A549 (cell line): ENCODE measurements around the gene ASF1A. TPM values are rescaled to one million over a fixed set of nuclear protein-coding genes. Genes with fewer than 3 reads are reported as not detected.

Experiments
- ATAC-seq, 2 experiments: fragments of 200-7000 bp in 1 of 2; fragments of >200 bp in 1 of 2; cut with Nextera tagmentation in 1 of 2; cut with Tn5 transposase in 1 of 2; 3 replicates each; pipeline versions ENCODE4 v1.8.0 to v1.9.1; 2018 to 2020; ENCODE audit warnings: mild to moderate bottlenecking in 1 of 2, moderate library complexity in 1 of 2
- CTCF ChIA-PET: fragments of 300-600 bp; sonication (Branson Sonifier 250); formaldehyde crosslinking; extraction: SDS; loops from one replicate; lab custom pipeline; 2021; ENCODE audit warnings: antibody characterized with exemption, inconsistent platforms; lab: Yijun Ruan, JAX
- POLR2A ChIA-PET: fragments of 350-600 bp; formaldehyde crosslinking; extraction: SDS; loops from one replicate; lab custom pipeline; 2021; ENCODE audit warnings: antibody characterized with exemption, inconsistent platforms; lab: Yijun Ruan, JAX
- DNase-seq, 2 experiments: peaks; one replicate each; pipeline versions ENCODE4 v3.0.0 to v3.0.0-alpha.2; 2011 to 2016; ENCODE audit warnings: low read depth in 1 of 2, low spot score in 1 of 2
- FAIRE-seq: peaks from 2 replicates; lab custom pipeline; 2011; peaks lifted over from hg19 to GRCh38; lab: Jason Lieb, UNC
- H3K27ac ChIP-seq, 2 experiments: fragments of >200 bp; sonication (Bioruptor Twin); formaldehyde crosslinking; 3 replicates each; pipeline ENCODE4 v1.5.1; 2016 to 2017
- H3K4me1 ChIP-seq: fragments of >200 bp; sonication (Bioruptor Twin); formaldehyde crosslinking; 3 replicates; pipeline ENCODE4 v1.6.1; 2016
- H3K4me2 ChIP-seq: fragments of >200 bp; sonication (Bioruptor Twin); formaldehyde crosslinking; 3 replicates; pipeline ENCODE4 v1.6.1; 2016
- H3K4me3 ChIP-seq: fragments of >200 bp; sonication (Bioruptor Twin); formaldehyde crosslinking; 3 replicates; pipeline ENCODE4 v1.5.1; 2016
- H3K9me3 ChIP-seq: fragments of >200 bp; sonication (Bioruptor Twin); formaldehyde crosslinking; 3 replicates; pipeline ENCODE4 v1.6.1; 2016
- ATOH8 ChIP-seq: fragments of 250-450 bp; sonication (Bioruptor Pico); IDR thresholded peaks from 2 replicates; pipeline ENCODE4 v1.5.0; 2020; ENCODE audit warnings: low read depth, mild to moderate bottlenecking, moderate library complexity
- BCL3 ChIP-seq: fragments of >200 bp; sonication (Bioruptor Twin); formaldehyde crosslinking; IDR thresholded peaks from 3 replicates; pipeline ENCODE4 v1.6.1; 2016
- CEBPB ChIP-seq, 2 experiments: fragments of >200 bp in 1 of 2; sonication (Bioruptor Twin) in 1 of 2; formaldehyde crosslinking in 1 of 2; IDR thresholded peaks; 2 replicates each; pipeline ENCODE4 v1.6.1; 2012 to 2016
- CHD2 ChIP-seq: fragments of 150-350 bp; IDR thresholded peaks from 2 replicates; pipeline ENCODE4 v1.6.1; 2014; ENCODE audit warnings: low read length; ENCODE audit not compliant: partially characterized antibody
- CHD4 ChIP-seq: fragments of 200-600 bp; sonication (generic); IDR thresholded peaks from 2 replicates; pipeline ENCODE4 v1.6.1; 2016; ENCODE audit warnings: antibody characterized with exemption, mild to moderate bottlenecking, borderline replicate concordance
- CTCF ChIP-seq: fragments of >200 bp; sonication (Bioruptor Twin); formaldehyde crosslinking; IDR thresholded peaks from 3 replicates; pipeline ENCODE4 v1.5.1; 2016
- E2F6 ChIP-seq: IDR thresholded peaks from 2 replicates; pipeline ENCODE4 v1.6.1; 2012; ENCODE audit warnings: low read depth, borderline replicate concordance
- FOSB ChIP-seq: fragments of 250-450 bp; sonication (Bioruptor Pico); IDR thresholded peaks from 2 replicates; pipeline ENCODE4 v1.5.0; 2020; ENCODE audit warnings: mild to moderate bottlenecking, moderate library complexity
- GATA3 ChIP-seq: IDR thresholded peaks from 2 replicates; pipeline ENCODE4 v1.6.1; 2012; ENCODE audit warnings: borderline replicate concordance
- HOXB13 ChIP-seq: fragments of 250-450 bp; sonication (Bioruptor Pico); IDR thresholded peaks from 2 replicates; pipeline ENCODE4 v1.5.0; 2020; ENCODE audit warnings: low read depth, mild to moderate bottlenecking, moderate library complexity
- JUN ChIP-seq, 2 experiments: fragments of >200 bp; sonication (Bioruptor Twin); formaldehyde crosslinking; IDR thresholded peaks; 2 replicates in 1 of 2; 3 replicates in 1 of 2; pipeline ENCODE4 v1.6.1; 2016 to 2017
- JUNB ChIP-seq: fragments of >200 bp; sonication (Bioruptor Twin); formaldehyde crosslinking; IDR thresholded peaks from 2 replicates; pipeline ENCODE4 v1.6.1; 2016
- MAFK ChIP-seq: fragments of 450-650 bp; IDR thresholded peaks from 2 replicates; pipeline ENCODE4 v1.6.1; 2014; ENCODE audit not compliant: partially characterized antibody
- MAX ChIP-seq: IDR thresholded peaks from 2 replicates; pipeline ENCODE4 v1.6.1; 2012
- MAZ ChIP-seq: fragments of 150-350 bp; IDR thresholded peaks from 2 replicates; pipeline ENCODE4 v1.6.1; 2014; ENCODE audit warnings: antibody characterized with exemption, low read depth, low read length, borderline replicate concordance
- PHF8 ChIP-seq: fragments of 200-600 bp; sonication (generic); IDR thresholded peaks from 2 replicates; pipeline ENCODE4 v1.6.1; 2016; ENCODE audit warnings: low read depth, mild to moderate bottlenecking, antibody characterized with exemption, moderate library complexity, borderline replicate concordance
- POLR2A ChIP-seq: IDR thresholded peaks from 2 replicates; pipeline ENCODE4 v1.6.1; 2012; ENCODE audit warnings: mild to moderate bottlenecking, low read length
- RAD21 ChIP-seq, 2 experiments: fragments of >200 bp in 1 of 2; sonication (Bioruptor Twin) in 1 of 2; formaldehyde crosslinking in 1 of 2; IDR thresholded peaks in 1 of 2; conservative IDR thresholded peaks in 1 of 2; 2 replicates in 1 of 2; 3 replicates in 1 of 2; pipeline ENCODE4 v1.6.1; 2012 to 2018; ENCODE audit warnings: inconsistent platforms in 1 of 2
- RARB ChIP-seq: fragments of 250-450 bp; sonication (Bioruptor Pico); IDR thresholded peaks from 2 replicates; pipeline ENCODE4 v1.8.0; 2021; ENCODE audit warnings: mild to moderate bottlenecking, moderate library complexity
- RCOR1 ChIP-seq: fragments of 150-350 bp; IDR thresholded peaks from 2 replicates; pipeline ENCODE4 v1.6.1; 2014; ENCODE audit warnings: antibody characterized with exemption, low read length, low read depth
- REST ChIP-seq: fragments of 200-600 bp; sonication (generic); IDR thresholded peaks from 2 replicates; pipeline ENCODE4 v1.6.1; 2016; ENCODE audit warnings: antibody characterized with exemption, mild to moderate bottlenecking, moderate library complexity
- RFX5 ChIP-seq: fragments of 450-650 bp; IDR thresholded peaks from 2 replicates; pipeline ENCODE4 v1.7.1; 2014; ENCODE audit warnings: antibody characterized with exemption, mild to moderate bottlenecking, moderate library complexity
- ZC3H11A ChIP-seq: fragments of 450-650 bp; IDR thresholded peaks from 2 replicates; pipeline ENCODE4 v1.6.1; 2014; ENCODE audit warnings: antibody characterized with exemption, mild to moderate bottlenecking
- WGBS: methylation state at CpG from one replicate; pipeline ENCODE4 v1.1.6; 2017; ENCODE audit errors: missing lambda C conversion rate; 5-methylcytosine and 5-hydroxymethylcytosine counted together
- polyA minus RNA-seq: library from RNA; depleted of rRNA, polyadenylated mRNA; stranded (reverse); fragments of >200 nt; gene quantifications from 2 replicates; pipeline ENCODE4 v1.2.3, GENCODE V29; 2011; rRNA and poly(A)+ RNA removed
- polyA plus RNA-seq, 4 experiments: library from polyadenylated mRNA; depleted of rRNA in 3 of 4; stranded (reverse); fragments of >200 nt; fragmentation: RNase III in 1 of 4; extraction: RNeasy Plus Mini Kit Qiagen cat#74134 plus additional on column Dnase treatment in 1 of 4; gene quantifications; 2 replicates in 3 of 4; 3 replicates in 1 of 4; pipeline ENCODE4 v1.2.3, GENCODE V29; 2011 to 2017

Gene ASF1A
- polyA plus RNA-seq (2011; rRNA removed) (15.9 and 24.6 TPM in 2 replicates), polyA plus RNA-seq (2017; fragmentation: RNase III; extraction: RNeasy Plus Mini Kit Qiagen cat#74134 plus additional on column Dnase treatment) (11.8 to 13.1 TPM (median 12.2 TPM) in 3 replicates), polyA minus RNA-seq (6.1 and 8.3 TPM in 2 replicates)
- polyA plus RNA-seq (2012; cell fraction: cytosol; rRNA removed): 3.6 and 6.4 TPM in 2 replicates
- polyA plus RNA-seq (2012; cell fraction: nucleus; rRNA removed): 4.3 and 5.6 TPM in 2 replicates

- peaks cover 15% of the 10 kb centered on the region; the same call in 2 of the 3 replicates for H3K4me1 ChIP-seq
- DNase-seq (peak; percentile 56 to 95), FAIRE-seq (no peak), ATAC-seq (peak; percentile 95)
- CTCF ChIA-PET: interaction anchor here (0.7 to 1.3 kb wide), 3 partner anchors 28 to 217 kb away, joined by 3 read pairs; no protein-coding TSS in a partner anchor
- TF ChIP-seq RAD21 (conservative IDR thresholded peaks at IDR 0.05 in 1 of 2, IDR thresholded peaks at IDR 0.05 in 1 of 2) (peak in 1 of 2 experiments; percentile 24; a peak in 1 of 5 replicates), CTCF (peak; percentile 51), PHF8 (0 out of 2 replicates have a peak, but pooled peaks have one; percentile 36), POLR2A (peak; percentile 60), MAX (peak; percentile 66), JUNB (no peak), JUN (IDR thresholded peaks at IDR 0.05) (0 out of 5 replicates have a peak, but pooled peaks of 1 of the 2 experiments have one; percentile 43), MAZ (no peak), FOSB (CRISPR knock-in tag) (no peak), BCL3 (peak; percentile 51; the same call in 1 of the 3 replicates)
- POLR2A ChIA-PET: interaction anchor here (1.0 to 1.2 kb wide), 2 partner anchors 27 to 185 kb away, joined by 3 read pairs; no protein-coding TSS in a partner anchor
- WGBS: under 1% methylated on average over 46 of the region's 51 CpGs
- peak within 1 kb of the TSS; percentile 92 for H3K4me2 ChIP-seq
- peak within 1 kb of the TSS; percentile 84 for H3K4me3 ChIP-seq
- peak within 1 kb of the TSS; percentile 91 to 99 for H3K27ac ChIP-seq
- H3K9me3 ChIP-seq: no peaks in the 10 kb centered on the region
These were observed at the start of gene ASF1A for GRCh38 chr6:118893807-118894424. TSS of gene ASF1A (plus strand) at chr6:118894152. CDS start at chr6:118894414, 262 bp downstream.

GRCh38 chr6:118844915-118845314, 49.0 kb upstream of the ASF1A start:
- ChIA-PET POLR2A (no interaction called here), CTCF (no interaction called here)
- ATAC-seq (no peak), DNase-seq (no peak), FAIRE-seq (no peak)
- TF ChIP-seq RCOR1: no peak
- TF ChIP-seq ATOH8 (CRISPR knock-in tag): no peak
- TF ChIP-seq JUN (IDR thresholded peaks at IDR 0.05): no peak
- TF ChIP-seq PHF8: no peak
- TF ChIP-seq E2F6: no peak
- TF ChIP-seq ZC3H11A: no peak
- TF ChIP-seq POLR2A: no peak
- no peak for TF ChIP-seq HOXB13 (CRISPR knock-in tag)
- no peak for TF ChIP-seq CEBPB (IDR thresholded peaks at IDR 0.05)
- TF ChIP-seq GATA3: no peak
- TF ChIP-seq RARB (CRISPR knock-in tag): no peak
- no peak for TF ChIP-seq MAFK
- no peak for TF ChIP-seq CHD4
- no peak for TF ChIP-seq CHD2
- no peak for TF ChIP-seq REST
- TF ChIP-seq RAD21 (conservative IDR thresholded peaks at IDR 0.05 in 1 of 2, IDR thresholded peaks at IDR 0.05 in 1 of 2): no peak
- no peak for TF ChIP-seq RFX5
- TF ChIP-seq FOSB (CRISPR knock-in tag): no peak
- no peaks in the 10 kb centered on the region for H3K9me3 ChIP-seq
- H3K27ac ChIP-seq: no peak overlapping the region
- H3K4me2 ChIP-seq: no peak overlapping the region
- no peaks in the 10 kb centered on the region for H3K4me1 ChIP-seq
- H3K4me3 ChIP-seq: no peak overlapping the region
- 92% methylated on average over 3 of the region's 3 CpGs for WGBS
